ENCODE data around the gene HNRNPDL. TPM values are rescaled to one million over a fixed set of nuclear protein-coding genes. Genes with fewer than 3 reads are reported as not detected.
"Not testable (repeated sequence)": the region's sequence is repeated elsewhere in the genome, so short reads cannot be mapped to it uniquely, and the experiment has no call there.

The HNRNPDL gene
- total RNA-seq, 1 donor from 2014 or later: 444 TPM

- no peak overlapping the region for H3K27ac Mint-ChIP-seq (ENCODE audit: unreplicated experiment)
- no peaks in the 10 kb centered on the region for H3K4me1 Mint-ChIP-seq (ENCODE audit: low read depth, unreplicated experiment)
- no peak overlapping the region for H3K4me3 Mint-ChIP-seq (ENCODE audit: unreplicated experiment)
- no peak for TF ChIP-seq CTCF (IDR thresholded peaks at IDR 0.05; ENCODE audit: partially characterized antibody, unreplicated experiment)
- no peaks in the 10 kb centered on the region for H3K9me3 Mint-ChIP-seq (ENCODE audit: unreplicated experiment)
- no peaks in the 10 kb centered on the region for H3K36me3 Mint-ChIP-seq (ENCODE audit: unreplicated experiment)
- no peak for DNase-seq
- H3K27me3 Mint-ChIP-seq (ENCODE audit: unreplicated experiment): no peaks in the 10 kb centered on the region
Observed at GRCh38 chr4:82394896-82395295, 35.4 kb downstream of the HNRNPDL start.

- not testable (repeated sequence) for H3K9me3 Mint-ChIP-seq (ENCODE audit: unreplicated experiment); H3K27ac Mint-ChIP-seq (ENCODE audit: unreplicated experiment); H3K36me3 Mint-ChIP-seq (ENCODE audit: unreplicated experiment); DNase-seq; H3K4me1 Mint-ChIP-seq (ENCODE audit: low read depth, unreplicated experiment); H3K27me3 Mint-ChIP-seq (ENCODE audit: unreplicated experiment); H3K4me3 Mint-ChIP-seq (ENCODE audit: unreplicated experiment)
Observed at GRCh38 chr4:82390061-82390460, 40.2 kb downstream of the HNRNPDL start.

DNA sequence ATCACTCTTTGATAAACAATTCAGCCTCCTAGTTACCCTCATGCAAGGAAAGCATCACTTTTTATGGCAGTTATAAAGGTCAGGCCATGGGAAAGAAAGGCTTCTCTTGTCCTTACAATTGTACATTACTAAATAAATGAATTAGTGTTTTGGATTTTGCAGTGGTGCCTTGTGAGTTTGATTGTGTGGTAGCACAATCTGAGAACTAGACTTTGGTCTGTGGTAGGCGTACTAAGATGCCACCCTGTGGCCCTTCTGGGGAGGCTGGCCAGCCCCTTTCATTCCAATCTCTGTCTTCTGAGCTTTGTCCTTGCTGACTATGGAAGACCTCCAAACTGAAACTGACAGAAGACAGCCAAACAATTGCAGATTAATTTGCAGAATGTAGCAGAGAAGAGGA lies 41.9 kb downstream of the HNRNPDL start:
- H3K36me3 Mint-ChIP-seq (ENCODE audit: unreplicated experiment): peaks cover 11% of the 10 kb centered on the region
- H3K27me3 Mint-ChIP-seq (ENCODE audit: unreplicated experiment): no peaks in the 10 kb centered on the region
- H3K27ac Mint-ChIP-seq (ENCODE audit: unreplicated experiment): no peak overlapping the region
- no peak for DNase-seq
- H3K9me3 Mint-ChIP-seq (ENCODE audit: unreplicated experiment): peaks cover 7% of the 10 kb centered on the region
- H3K4me3 Mint-ChIP-seq (ENCODE audit: unreplicated experiment): no peak overlapping the region
- no peak for TF ChIP-seq CTCF (IDR thresholded peaks at IDR 0.05; ENCODE audit: partially characterized antibody, unreplicated experiment)
- no peaks in the 10 kb centered on the region for H3K4me1 Mint-ChIP-seq (ENCODE audit: low read depth, unreplicated experiment)

GRCh38 chr4:82386312-82386711 lies 44.0 kb downstream of the HNRNPDL start:
- not testable (repeated sequence) for DNase-seq; H3K27ac Mint-ChIP-seq (ENCODE audit: unreplicated experiment); H3K4me3 Mint-ChIP-seq (ENCODE audit: unreplicated experiment); H3K4me1 Mint-ChIP-seq (ENCODE audit: low read depth, unreplicated experiment); H3K27me3 Mint-ChIP-seq (ENCODE audit: unreplicated experiment); H3K9me3 Mint-ChIP-seq (ENCODE audit: unreplicated experiment)
- peaks cover 11% of the 10 kb centered on the region for H3K36me3 Mint-ChIP-seq (ENCODE audit: unreplicated experiment)

DNA sequence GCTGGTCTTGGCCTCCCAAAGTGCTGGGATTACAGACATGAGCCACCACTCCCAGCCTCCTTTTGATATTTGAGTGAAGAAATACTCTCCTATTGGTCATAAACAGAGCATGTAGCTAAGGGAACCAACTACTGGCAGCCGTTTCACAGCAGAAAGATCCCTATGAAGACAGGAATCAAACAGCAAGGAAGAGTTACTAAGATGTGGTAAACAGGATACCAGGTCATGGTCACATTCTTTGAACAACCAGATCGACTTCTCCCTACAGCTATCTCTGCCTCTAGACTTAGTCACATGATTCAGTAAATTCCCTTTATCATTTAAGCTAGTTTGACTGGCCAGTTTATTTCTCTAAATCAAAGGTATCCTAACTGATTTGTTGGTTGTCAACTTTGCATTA lies 47.5 kb downstream of the HNRNPDL start:
- no peak for DNase-seq
- no peak for TF ChIP-seq CTCF (IDR thresholded peaks at IDR 0.05; ENCODE audit: partially characterized antibody, unreplicated experiment)
- Mint-ChIP-seq H3K27ac (ENCODE audit: unreplicated experiment) (no peak overlapping the region), H3K4me1 (ENCODE audit: low read depth, unreplicated experiment) (no peaks in the 10 kb centered on the region), H3K27me3 (ENCODE audit: unreplicated experiment) (no peaks in the 10 kb centered on the region), H3K9me3 (ENCODE audit: unreplicated experiment) (peaks cover 9% of the 10 kb centered on the region), H3K36me3 (ENCODE audit: unreplicated experiment) (peaks cover 12% of the 10 kb centered on the region), H3K4me3 (ENCODE audit: unreplicated experiment) (no peak overlapping the region)

DNA sequence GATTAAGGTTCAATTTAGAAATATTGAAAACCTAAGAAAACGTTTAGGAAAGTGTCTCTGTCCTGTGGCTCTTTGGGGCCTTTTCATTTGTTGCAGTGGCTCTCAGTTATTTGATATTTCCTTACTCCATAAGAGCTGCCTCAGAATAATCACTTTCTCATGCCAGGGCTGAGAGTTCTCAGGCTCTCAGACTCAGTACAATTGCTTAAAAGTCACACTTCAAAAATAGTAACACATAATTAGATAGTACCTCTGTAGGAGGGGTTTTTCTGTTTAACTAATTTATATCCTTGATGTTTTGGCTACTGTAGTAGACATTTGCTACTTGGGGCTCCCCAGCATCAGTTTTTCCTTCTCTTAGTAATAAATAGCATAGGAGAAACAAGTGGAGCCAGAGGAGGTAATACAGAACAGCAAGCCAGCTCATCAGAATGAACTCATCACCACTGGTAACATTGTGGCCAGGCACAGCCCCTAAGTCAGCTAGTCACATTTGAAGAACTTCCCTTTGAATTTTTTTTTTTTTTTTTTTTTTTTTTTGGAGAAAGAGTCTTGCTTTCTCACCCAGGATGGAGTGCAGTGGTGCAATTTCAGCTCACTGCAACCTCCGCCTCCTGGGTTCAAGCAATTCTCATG lies 48.5 kb downstream of the HNRNPDL start:
- Mint-ChIP-seq H3K27ac (ENCODE audit: unreplicated experiment) (no peak overlapping the region), H3K4me3 (ENCODE audit: unreplicated experiment) (no peak overlapping the region), H3K4me1 (ENCODE audit: low read depth, unreplicated experiment) (no peaks in the 10 kb centered on the region), H3K9me3 (ENCODE audit: unreplicated experiment) (peaks cover 9% of the 10 kb centered on the region), H3K27me3 (ENCODE audit: unreplicated experiment) (no peaks in the 10 kb centered on the region), H3K36me3 (ENCODE audit: unreplicated experiment) (peaks cover 14% of the 10 kb centered on the region)
- no peak for TF ChIP-seq CTCF (IDR thresholded peaks at IDR 0.05; ENCODE audit: partially characterized antibody, unreplicated experiment)
- no peak for DNase-seq

Measured in glutamatergic neuron (in vitro differentiated cells).